Stimulated activated CD4-positive, alpha-beta T cell treated with anti-CD3 and anti-CD28 coated beads, Interleukin-2, amount 100 ng/mL, for 48 hours (primary cell): ENCODE data around the gene MRPL28.
A peak's percentile ranks its signal among the peaks of the same experiment; 100 is the strongest.
"Not testable (repeated sequence)": the region's sequence is repeated elsewhere in the genome, so short reads cannot be mapped to it uniquely, and the experiment has no call there.

Experiments used
- DNase-seq, 2 donors: peaks; one replicate each; pipeline ENCODE4 v3.0.0-alpha.2; 2020

MRPL28 gene

DNA sequence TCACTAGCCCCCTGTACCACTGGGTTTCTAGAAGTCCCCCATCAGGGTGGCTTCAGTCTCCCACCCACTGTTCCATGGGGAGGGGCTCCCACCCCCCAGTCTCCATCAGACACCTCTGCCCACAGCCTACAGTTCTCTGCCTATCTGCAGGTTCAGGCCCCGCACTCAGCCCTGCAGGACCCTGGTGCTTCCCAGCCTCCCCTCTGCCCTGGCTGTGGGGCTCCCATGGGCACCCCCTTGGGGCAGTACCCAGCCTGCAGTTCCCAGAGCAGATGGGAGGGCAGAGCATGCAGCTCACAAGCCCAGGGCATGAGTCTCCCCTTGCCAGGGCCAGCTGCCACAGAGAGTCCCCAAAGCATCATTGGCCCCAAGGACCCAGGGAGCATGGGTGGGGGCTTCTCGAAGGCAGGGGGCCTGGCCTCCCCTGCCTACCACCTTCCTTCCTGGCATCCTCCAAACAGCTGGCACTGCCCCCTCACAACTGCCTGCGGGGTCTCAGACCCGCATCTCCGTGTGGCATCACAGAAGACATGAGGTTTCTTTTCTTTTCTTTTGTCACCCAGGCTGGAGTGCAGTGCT is 2.8 kb upstream of the MRPL28 start:
- DNase-seq: no peak

DNA sequence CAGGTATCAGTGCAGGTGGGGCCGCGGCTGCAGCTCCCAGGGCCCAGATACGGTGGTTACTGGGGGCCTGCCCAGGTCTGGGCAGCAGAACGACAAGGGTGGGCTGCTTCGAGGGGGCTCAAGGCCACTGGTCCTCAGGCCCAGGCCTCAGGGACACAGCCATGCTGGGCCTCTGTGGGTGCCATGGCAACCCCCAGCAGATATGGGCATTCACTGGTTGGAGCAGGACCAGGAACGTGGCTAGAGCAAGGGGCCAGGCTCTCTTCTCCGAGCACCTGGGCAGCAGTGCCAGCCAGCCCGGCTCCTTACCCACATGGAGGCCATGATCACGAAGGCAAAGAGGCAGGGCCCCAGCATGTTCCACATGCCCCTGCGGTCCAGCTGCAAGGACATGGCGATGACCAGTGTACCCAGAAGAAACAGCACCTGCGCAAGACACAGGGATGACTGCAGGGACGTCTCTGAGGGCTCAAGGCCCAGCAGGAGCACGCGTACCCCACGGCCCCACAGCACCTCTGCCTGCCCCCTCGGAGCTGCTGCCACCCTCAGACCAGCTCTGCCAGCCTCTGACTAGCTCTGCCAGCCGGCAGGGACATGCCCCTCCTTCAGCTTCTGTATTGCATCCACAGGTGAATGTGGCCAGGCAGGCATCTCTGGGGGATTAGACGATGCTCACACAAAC is 2.1 kb upstream of the MRPL28 start:
- DNase-seq: no peak

DNA sequence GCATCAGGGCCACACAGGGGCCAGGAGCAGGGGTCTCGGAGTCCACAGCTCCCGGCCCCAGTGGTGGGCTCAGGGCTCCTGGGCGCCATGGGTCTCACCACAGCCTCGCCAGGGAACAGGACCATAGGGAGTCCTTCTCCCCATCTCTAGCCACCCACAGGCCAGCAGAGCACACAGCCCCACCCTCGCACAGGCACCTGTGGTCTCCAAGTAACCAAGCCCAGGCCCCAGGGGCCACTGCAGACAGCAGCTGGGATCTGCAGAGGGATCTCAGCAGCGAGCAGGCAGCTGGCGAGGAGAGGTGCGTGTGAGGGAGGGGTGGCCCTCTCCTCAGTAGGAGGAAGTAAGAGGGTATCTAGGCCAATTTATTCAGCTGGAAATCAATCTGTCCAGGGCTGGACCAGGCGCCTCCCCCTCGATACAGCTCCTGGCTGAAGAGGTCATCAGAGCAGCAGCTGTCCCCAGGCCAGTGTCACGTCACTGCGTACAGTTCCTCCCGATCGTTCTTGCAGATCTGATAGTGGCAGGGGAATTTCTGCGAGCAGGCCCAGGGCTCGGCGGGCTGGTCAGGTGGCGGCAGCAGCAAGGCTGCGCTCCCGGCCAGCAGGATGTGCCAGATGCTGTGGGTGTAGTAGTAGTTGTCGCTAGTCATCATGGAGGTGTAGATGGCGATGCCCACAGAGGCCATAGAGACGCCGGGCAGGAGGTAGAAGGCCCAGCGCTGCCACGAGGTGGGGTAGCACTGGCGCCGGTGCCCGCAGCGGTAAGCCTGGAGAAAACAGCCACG is 1.4 kb upstream of the MRPL28 start:
- no peak for DNase-seq

DNA sequence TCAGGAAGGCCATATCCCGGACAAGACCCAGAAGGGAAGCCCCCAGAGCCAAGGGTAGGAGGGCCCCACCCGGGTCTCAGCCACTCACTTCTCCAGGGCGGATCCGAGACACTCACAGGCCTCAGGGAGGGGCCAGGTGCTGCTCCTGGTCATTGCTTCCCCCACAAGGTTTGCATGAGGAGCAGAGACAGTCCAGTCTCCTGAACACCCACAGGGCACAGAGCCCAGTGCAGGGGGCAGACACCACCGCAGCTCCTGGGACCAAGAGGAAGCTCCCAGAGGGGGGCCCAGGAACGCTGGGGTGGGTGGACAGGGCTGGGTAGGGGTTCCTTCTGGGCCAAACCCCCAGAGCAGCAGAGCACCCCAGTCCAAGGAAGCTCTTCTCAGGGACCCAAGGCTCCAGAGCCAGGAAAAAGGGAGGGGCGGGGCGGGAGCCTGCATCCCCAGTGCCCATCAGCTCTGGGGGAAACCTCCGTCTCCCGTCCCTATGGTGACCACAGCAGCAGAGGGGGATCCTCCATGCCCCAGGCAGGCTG is 709 bp upstream of the MRPL28 start:
- DNase-seq: no peak

DNA sequence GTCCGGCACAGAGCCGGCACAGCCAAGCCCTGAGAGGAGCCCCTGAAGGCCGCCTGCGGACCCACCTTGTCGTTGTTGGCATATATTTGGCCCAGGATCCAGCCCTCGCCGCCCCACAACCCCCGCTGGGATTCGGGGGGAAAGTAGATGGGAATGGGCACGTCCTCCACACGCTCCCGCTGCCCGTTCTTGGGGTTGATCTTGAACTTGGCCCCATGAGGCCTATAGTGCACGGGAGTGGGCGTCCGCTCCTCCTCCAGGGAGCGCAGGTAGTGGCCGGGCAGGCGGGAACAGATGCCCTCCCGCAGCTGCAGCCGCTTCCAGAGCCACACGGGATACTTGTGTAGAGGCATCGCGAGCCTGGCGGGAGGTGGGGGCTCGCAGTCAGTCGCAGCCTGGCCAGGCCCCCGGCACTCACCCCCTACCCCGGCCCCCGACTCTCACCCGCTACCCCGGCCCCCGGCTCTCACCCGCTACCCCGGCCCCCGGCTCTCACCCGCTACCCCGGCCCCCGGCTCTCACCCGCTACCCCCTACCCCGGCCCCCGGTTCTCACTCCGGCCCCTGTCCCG is 387 bp downstream of the MRPL28 start:
- DNase-seq: no peak

DNA sequence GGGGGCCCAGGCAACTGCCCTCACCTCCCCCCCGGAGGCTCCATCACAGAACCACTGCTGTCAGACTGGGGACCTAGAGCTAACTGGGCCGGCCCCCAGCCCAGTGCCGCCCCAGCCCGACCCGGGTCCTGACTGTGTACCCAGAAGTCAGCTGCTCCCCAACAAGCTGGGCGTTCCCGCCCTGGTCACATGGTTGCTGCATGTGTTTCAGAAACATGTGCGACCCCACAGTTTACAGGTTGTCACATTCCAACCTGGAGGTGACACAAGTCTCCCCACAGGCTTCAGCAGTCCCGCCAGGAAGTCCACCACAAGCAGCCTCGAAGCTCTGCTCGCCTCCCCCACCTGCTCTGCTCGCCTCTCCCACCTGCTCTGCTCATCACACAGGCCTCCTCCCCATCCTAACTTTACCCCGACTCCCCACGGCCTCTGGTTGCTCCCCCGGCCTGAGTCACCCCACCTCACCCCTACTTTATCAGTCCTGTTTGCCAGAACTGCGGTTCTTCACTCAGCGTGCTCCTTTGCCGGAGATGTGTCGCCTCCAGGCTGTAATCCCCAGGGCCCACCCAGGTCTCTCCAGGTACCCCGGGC is 968 bp downstream of the MRPL28 start:
- DNase-seq: no peak

DNA sequence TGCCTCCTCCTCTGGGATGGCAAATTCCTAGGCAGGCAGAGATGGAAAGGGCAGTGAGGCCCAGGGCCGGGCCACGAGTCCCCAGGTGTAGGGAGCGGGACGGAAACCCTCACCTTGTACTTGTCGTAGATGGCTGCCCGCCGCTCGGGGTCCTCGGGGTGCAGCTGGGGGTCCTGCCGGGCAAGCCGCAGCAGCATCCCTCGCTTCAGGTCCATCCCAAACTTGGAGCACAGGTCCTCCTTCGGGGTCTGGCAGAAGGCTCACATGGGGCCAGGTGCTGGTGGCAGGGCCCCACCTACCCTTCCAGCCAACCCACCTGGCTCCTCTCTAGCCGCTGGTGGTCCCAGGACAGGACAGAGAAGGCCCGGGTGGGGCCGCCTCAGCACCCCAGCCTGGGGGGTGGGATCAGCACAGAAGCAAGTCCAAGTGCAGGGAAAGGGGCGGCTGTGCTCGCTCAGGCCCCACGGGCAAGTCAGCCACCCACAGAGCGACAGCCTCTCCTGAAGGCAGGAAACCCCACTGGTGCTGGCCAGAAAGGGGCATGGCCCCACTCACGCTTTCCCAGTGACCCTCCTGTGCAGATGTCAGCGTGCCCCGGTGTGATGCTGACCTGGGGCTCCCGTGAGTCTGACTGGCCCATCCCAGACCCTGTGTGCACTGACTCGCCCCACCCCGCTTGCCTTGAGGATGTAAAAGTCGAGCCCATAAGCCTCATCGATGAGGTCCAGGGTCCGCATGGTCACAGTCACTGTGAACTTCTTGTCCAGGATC is 1.8 kb downstream of the MRPL28 start:
- DNase-seq: no peak

DNA sequence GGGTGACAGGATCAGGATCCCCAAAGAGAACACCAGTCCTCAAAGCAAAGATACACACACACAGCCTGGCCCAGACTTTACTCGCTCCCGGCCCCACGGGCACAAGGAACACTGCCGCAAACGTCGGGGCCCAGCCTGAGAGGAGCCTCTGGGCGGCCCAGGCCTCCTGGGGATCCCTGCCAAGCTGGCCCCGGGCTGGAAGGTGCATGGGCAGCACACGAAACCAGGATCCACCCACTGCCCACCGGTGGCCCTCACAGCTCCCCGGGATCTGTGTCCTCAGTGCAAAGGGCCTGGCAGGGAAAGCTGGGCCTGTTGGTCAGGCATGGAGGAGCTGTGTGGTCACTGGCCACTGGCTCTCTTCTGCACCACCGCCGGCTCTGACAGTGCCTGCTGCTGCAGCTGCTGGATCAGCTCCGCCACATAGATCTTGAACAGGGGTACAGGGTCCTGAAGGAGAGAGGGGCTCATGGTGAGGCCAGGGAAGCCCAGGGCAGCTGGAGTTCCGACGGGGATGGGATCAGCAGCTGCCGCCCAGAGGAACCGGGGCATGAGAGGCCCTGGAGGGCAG is 2.9 kb downstream of the MRPL28 start:
- DNase-seq: no peak

DNA sequence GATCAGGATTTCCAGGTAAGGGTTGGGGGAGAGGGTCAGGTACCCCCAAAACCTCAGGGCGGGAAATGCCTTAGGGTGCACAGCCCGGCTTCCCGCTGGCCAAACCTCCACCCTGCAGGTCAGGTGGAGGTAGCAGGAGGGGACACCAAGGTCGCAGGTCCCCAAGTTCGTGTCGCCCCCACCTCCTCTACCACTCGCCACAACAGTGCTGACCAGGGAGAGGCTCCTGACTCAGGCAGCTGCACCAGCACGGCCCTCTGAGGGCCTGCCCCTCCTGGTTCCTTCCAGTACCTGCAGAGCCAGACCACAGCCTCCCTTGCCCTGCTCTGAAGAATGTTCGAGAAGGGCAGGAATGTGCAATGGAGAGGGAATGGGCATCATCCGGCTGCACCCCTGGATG is 3.9 kb downstream of the MRPL28 start:
- no peak for DNase-seq

DNA sequence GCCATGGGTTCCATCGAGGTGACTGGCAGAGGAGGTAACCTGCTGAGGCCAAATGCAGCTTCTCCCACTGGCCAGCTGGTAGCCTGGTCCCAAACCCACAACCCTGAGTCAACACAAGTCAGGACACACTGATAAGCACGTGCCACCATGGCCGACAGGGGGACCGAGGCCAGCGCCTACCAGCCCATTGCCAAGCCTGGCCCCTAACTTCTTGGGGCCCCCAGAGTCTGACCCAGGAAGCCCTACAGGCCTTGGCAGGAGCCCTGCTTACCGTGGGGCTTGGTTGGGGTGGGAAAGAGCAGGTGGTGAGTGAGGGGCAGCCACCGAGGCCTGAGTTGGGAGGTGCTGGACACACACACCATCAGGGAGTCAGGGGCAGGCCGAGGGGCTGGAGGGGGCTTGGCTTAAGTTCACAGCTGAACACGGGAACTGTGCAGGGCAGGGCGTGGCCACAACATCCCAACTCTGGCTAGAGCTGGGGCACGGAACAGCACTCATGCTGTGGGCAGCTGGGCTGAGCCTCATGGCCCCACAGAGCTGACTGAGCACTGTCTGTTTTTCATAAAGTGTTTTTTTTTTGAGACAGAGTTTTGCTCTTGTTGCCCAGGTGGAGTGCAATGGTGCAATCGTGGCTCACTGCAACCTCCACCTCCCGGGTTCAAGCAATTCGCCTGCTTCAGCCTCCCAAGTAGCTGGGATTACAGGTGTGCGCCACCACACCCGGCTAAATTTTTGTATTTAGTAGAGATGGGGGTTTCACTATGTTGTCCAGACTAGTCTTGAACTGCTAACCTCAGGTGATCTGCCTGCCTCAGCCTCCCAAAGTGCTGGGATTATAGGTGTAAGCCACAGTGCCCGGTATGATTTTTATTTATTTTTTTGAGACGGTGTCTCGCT is 5.5 kb downstream of the MRPL28 start:
- no peak for DNase-seq

DNA sequence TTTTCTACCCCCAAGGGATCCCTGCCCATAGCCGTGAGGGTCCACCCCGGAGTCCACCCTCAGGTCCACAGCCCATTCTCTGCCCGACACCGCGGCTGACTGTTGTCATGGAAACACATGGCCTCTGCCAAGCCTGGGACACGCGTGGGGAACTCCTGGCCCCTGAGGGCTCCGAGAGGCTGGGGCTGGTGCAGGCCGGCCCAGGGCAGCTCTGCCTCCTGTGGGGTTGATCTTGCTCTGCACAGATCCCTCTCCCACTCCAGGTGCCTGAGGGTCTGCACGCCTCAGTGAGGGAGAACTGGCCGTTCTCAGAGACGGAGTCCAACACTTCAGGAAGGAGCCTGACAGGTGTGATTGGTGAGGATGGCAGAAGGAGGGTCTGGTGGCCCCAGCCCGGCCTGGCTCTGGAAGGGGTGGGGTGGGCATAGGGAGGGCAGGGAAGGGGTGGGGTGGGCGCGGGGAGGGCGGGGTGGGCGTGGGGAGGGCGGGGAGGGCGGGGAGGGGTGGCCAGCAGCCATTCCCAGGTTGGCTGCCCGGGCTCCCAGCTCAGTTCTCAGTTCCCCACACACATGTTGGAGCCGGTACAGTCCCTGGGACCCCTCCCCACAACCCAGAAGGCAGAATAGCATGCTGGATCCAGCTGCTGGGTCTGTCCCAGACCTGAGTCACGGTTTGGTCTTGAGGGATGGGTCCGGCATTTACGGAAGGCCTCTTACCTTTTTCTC is 6.4 kb downstream of the MRPL28 start:
- no peak for DNase-seq

DNA sequence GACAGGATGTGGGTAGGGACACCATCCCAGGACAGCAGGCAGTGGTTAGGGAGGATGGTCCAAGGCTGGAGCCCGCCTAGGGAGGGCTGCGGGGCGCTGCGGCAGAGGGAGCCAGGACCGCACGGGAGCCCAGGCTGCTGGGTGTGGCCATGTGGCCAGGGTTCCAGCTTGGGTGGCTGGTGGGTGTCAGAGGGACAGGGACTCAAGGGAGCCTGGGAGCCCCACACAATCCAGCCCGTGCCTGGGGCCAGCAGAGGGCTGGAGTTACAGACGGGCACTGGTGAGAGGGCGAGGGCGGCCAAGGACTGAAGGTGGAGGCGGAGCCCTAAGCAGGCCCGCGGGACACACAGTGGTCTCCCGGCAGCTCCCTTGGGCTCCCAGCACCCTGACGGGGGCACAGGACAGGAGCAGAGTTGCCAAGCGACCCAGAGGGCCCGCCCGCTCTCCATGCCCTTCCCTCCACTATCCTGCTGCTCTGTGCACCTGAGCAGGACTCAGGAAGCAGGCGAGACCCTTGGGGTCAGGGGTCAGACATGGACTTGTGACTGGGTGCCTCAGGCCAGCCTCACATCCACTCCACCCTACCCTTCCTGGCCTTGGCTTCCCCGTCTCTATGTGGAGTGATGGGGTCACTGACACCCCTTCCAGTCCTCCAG is 7.1 kb downstream of the MRPL28 start:
- DNase-seq: no peak

DNA sequence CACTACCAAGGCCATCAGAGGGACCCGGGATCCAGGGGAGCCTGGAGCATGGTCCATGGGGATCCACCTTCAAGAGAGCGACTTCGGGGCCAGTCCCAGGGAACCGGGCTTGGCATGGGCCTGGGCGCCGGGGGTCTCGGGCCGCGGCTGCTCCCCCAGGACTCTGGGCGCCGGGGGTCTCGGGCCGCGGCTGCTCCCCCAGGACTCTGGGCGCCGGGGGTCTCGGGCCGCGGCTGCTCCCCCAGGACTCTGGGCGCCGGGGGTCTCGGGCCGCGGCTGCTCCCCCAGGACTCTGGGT is 7.7 kb downstream of the MRPL28 start:
- not testable (repeated sequence) for DNase-seq

DNA sequence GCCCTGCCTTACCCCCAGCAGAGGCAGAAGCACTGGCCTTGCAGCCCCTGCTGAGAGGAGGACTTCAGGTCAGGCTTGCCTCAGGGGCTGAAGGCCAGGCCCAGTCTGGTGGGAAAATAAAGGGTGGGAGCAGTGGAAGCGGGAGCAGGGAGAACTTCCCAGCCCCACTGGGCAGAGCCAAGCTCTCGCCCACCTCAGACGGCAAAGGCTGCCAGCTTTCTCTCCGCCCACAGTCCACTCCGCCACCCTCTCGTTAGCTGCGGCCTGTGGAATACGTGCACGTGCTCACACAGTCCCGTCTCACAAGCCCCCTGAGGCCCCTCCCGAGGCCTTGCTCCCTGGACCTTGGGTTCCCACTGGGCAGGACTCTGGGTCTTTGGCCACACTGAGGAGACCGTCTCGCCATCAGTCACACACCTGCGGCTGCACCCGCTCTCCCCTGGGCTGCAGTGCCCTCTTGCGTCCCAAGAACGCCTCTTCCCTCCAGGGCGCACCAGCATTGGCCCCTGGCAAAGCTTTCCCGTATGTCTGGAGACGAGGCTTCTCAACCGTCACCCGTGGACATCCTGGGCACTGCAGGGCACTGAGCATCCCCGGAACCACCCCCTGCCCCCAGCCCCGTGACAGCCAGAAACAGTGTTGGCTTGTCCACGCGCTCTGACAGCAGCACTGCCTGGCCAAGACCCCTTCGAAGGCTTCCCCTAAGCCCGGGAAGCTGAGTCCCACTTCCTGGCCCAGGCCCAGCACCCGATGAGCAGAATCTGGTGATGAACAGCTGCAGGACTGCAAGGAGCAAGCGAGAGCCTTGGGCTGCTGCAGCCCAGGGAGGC is 8.3 kb downstream of the MRPL28 start:
- DNase-seq: peak; percentile 61 to 65

DNA sequence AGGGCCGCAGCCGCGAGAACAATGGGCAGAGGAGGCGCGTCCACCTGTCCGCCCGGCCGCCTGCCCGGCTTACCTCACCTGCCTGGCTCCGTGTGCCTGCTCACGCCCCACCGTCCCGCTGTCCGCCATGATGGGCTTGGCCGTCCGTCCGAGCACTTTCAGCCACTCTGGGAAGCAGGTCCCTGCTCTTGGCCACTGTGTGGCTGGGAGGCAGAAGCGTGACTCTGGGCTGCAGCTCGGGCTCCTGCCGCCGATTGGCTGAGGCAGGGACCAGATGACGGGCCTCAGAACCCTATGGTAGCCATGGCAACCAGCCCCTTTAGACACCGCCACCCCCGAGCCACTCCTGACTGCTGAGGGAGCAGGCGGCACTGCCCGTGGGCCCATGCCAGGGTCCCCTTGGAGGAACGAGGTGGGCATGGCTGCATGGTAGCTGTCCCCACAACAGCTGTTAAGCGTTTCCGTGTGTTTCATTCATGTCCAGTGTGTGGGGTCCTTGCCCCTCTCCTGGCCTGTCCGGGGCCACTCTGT is 8.9 kb downstream of the MRPL28 start:
- no peak for DNase-seq

DNA sequence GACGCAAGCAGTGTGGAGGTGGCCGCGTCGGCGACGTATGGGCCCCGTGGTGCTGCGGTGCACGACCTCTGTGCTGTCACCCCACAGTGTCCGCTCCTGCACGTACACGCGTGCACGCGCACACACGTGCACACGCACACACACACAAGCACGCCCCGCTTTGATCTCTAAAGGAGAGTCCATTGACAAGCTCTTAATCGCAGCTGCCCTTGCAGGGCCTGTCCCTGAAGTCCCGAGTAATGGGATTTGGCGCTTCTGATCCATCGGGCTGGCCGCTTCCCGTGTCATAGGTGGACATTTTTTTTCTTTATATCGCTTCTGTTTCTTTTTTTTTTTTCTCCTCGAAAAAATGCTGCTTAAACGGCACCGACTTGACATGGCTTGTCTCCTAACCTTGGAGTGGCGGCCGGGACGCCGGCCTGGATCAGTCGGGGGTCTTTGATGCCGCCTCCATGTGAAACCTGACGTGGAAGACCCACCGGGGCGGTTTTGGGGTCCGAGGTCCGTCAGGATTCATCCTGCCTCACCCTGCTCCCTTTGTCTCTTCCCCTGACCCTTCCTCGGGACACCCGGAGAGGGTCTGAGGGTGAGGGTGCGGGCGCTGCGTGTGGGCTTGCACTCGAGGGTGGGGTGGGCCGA is 9.5 kb downstream of the MRPL28 start:
- DNase-seq: no peak

DNA sequence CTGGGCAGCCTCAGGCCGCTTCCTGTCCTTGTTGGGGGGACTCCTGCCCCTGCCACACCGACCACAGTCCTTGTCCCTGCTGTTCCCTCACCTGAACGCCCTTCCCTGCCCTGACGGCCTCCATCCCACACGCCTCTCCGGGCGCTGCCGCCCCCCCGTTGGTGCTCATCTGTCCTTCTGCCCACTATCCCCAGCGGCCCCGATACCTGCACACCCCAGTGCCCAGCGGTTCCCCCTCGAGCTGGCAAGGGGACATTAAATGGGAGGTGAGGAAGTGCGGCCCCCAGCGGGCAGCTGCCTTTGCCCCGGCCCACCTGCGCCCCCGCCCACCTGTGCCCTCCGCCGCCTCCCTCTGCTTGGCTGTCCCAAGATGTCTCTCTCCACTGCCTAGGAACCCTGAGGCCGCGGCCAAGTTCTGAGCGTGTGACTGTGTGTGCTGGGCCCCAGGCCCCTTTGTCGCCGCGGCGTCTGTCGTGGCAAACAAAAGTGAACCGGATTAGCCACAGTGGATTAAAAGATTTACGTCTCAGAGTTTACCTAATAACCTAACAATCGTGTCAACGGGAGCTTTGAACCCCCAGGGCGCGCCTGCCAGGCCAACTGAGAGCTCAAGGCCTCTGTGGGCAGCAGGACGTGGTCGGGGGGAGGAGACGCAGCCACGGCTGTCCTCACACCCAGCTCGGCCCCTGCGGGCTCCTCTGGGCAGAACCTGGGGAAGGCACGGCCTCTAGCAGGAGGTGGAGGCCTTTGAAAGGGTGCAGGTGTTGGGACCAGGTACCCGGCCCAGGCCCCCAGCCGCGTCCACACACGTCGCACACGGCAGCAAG is 10.3 kb downstream of the MRPL28 start:
- DNase-seq: no peak
